Measurements from ENCODE around the gene VWA2. TPM values are rescaled to one million over a fixed set of nuclear protein-coding genes. Genes with fewer than 3 reads are reported as not detected.

The VWA2 gene
- total and polyA plus RNA-seq, 10 of the 15 experiments (the other 5 are each of a cell fraction or from before 2014, with no cell fraction given), result 0.03 TPM; not detected in 9

- H3K9ac ChIP-seq (ENCODE audit: control insufficient read depth, insufficient read depth, low read length), result no peak overlapping the region
- RAD21 ChIA-PET (ENCODE audit: unreplicated experiment), result no interaction called here
- ATAC-seq (no peak), DNase-seq (ENCODE audit: low read depth, low spot score) (no peak), FAIRE-seq (no peak)
- POLR2A ChIA-PET, result interaction anchor here (0.5 kb wide), 1 partner anchor 42 kb away, joined by 6 read pairs; no protein-coding TSS in a partner anchor
- in situ Hi-C loops (cut with MboI), result no loop called here
- H3K79me2 ChIP-seq (ENCODE audit: control insufficient read depth, insufficient read depth, low read length), result no peaks in the 10 kb centered on the region
- no peak overlapping the region for H3K4me2 ChIP-seq (ENCODE audit: control insufficient read depth, insufficient read depth)
- CTCF ChIA-PET, result interaction anchor here (0.7 to 2.0 kb wide), 2 partner anchors 24 to 210 kb away, joined by 3 to 16 read pairs; no protein-coding TSS in a partner anchor
- H3K36me3 ChIP-seq (ENCODE audit: control insufficient read depth in 2 of 2, insufficient read depth in 2 of 2, low read length in 1 of 2), result no peaks in the 10 kb centered on the region
- H3K27ac ChIP-seq (ENCODE audit: control insufficient read depth, insufficient read depth), result no peak overlapping the region
- no peaks in the 10 kb centered on the region for H3K9me3 ChIP-seq (replicated peaks; ENCODE audit: control insufficient read depth, insufficient read depth, low read length)
- no peaks in the 10 kb centered on the region for H4K20me1 ChIP-seq (ENCODE audit: control insufficient read depth, insufficient read depth)
- peaks cover 0 to 2% of the 10 kb centered on the region in 2 experiments; a peak in 2 of 4 replicates for H3K27me3 ChIP-seq (replicated peaks in 1 of 2; ENCODE audit: control insufficient read depth in 2 of 2, insufficient read depth in 2 of 2, low read length in 1 of 2)
- no peak overlapping the region for H3K4me3 ChIP-seq
- WGBS (ENCODE audit: insufficient coverage, insufficient replicate concordance, low lambda C conversion rate, missing lambda C conversion rate), result 24% methylated on average over 15 of the region's 15 CpGs
- intact Hi-C loops (cut with micrococcal nuclease; ENCODE audit: unreplicated experiment), result no loop called here
- TF ChIP-seq ZNF217 (IDR thresholded peaks at IDR 0.05), result no peak
- no peak for TF ChIP-seq FOXM1 (IDR thresholded peaks at IDR 0.05; ENCODE audit: low read depth, low read length)
- TF ChIP-seq YY1 (IDR thresholded peaks at IDR 0.05; ENCODE audit: low read depth, low read length), result no peak
- no peak for TF ChIP-seq ZSCAN29 (IDR thresholded peaks at IDR 0.05)
- no peak for TF ChIP-seq CBX5 (IDR thresholded peaks at IDR 0.05; ENCODE audit: low read depth)
- no peak for TF ChIP-seq TCF7 (IDR thresholded peaks at IDR 0.05; ENCODE audit: borderline replicate concordance)
- TF ChIP-seq SIN3A (IDR thresholded peaks at IDR 0.05; ENCODE audit: low read depth, low read length), result no peak
- no peak for TF ChIP-seq JUND (IDR thresholded peaks at IDR 0.05; ENCODE audit: low read depth, low read length)
- TF ChIP-seq USF1 (IDR thresholded peaks at IDR 0.05; ENCODE audit: borderline replicate concordance, extremely low read length, insufficient read depth, low read depth, low read length), result no peak
- TF ChIP-seq TAF1 (IDR thresholded peaks at IDR 0.05; ENCODE audit: borderline replicate concordance, low read depth, low read length), result no peak
- no peak for TF ChIP-seq CUX1 (IDR thresholded peaks at IDR 0.05; ENCODE audit: insufficient replicate concordance, low read depth, low read length)
- TF ChIP-seq CBX3 (IDR thresholded peaks at IDR 0.05; ENCODE audit: borderline replicate concordance, low read depth), result no peak
- no peak for TF ChIP-seq HCFC1 (IDR thresholded peaks at IDR 0.05; ENCODE audit: low read length)
- no peak for TF ChIP-seq IRF3 (IDR thresholded peaks at IDR 0.05)
- TF ChIP-seq SMC3 (IDR thresholded peaks at IDR 0.05; ENCODE audit: borderline replicate concordance, low read length), result no peak
- SMC1A ChIA-PET (ENCODE audit: uncharacterized antibody, unreplicated experiment), result interaction anchor here (0.9 kb wide), 1 partner anchor 24 kb away, joined by 3 read pairs; no protein-coding TSS in a partner anchor
- no peaks in the 10 kb centered on the region for H3K4me1 ChIP-seq (ENCODE audit: control insufficient read depth, insufficient read depth, low read length)
- no TSS peak for BruUV-seq (replicated peaks)
- no peak overlapping the region for H2AFZ ChIP-seq (ENCODE audit: control insufficient read depth, low read depth, low read length)
Measured at GRCh38 chr10:114327537-114328440, 88.7 kb downstream of the VWA2 start.
